ENCODE results near the gene PDE7B. TPM values are rescaled to one million over a fixed set of nuclear protein-coding genes. Genes with fewer than 3 reads are reported as not detected.

Gene PDE7B
- total and polyA plus RNA-seq, 2 of the 13 experiments (the other 11 are each of a cell fraction or from before 2014, with no cell fraction given), result not detected

GRCh38 chr6:135909737-135910387 is 58.4 kb downstream of the PDE7B start (continued):
- no peak for TF ChIP-seq ZNF407 (CRISPR knock-in tag; IDR thresholded peaks at IDR 0.05; ENCODE audit: not compliant biosample characterization)
- no peak for TF ChIP-seq BCL6 (CRISPR knock-in tag; IDR thresholded peaks at IDR 0.05)
- TF ChIP-seq TERF1 (CRISPR knock-in tag; IDR thresholded peaks at IDR 0.05), result no peak
- TF ChIP-seq XRCC5 (optimal IDR thresholded peaks at IDR 0.05; ENCODE audit: low read length), result peak; percentile 34
- TF ChIP-seq GATAD2A (CRISPR knock-in tag; IDR thresholded peaks at IDR 0.05), result 0 out of 2 replicates have a peak, but pooled peaks have one; percentile 14
- no peak for TF ChIP-seq ZFP37 (CRISPR knock-in tag; IDR thresholded peaks at IDR 0.05; ENCODE audit: borderline replicate concordance)
- no peak for TF ChIP-seq ZNF687 (CRISPR knock-in tag; IDR thresholded peaks at IDR 0.05)
- no peak for TF ChIP-seq KLF12 (CRISPR knock-in tag; IDR thresholded peaks at IDR 0.05; ENCODE audit: borderline replicate concordance)
- TF ChIP-seq HNRNPLL (IDR thresholded peaks at IDR 0.05; ENCODE audit: low read depth, low read length, poor library complexity, severe bottlenecking), result no peak
- no peak for TF ChIP-seq PAWR (CRISPR knock-in tag; IDR thresholded peaks at IDR 0.05; ENCODE audit: borderline replicate concordance)
- peak; percentile 60 for TF ChIP-seq HNF4A (CRISPR knock-in tag; IDR thresholded peaks at IDR 0.05)
- TF ChIP-seq POLR2A (IDR thresholded peaks at IDR 0.05; ENCODE audit: insufficient read depth in 1 of 2, low read depth in 2 of 2, low read length in 2 of 2), result no peak
- TF ChIP-seq HMGXB4 (CRISPR knock-in tag; IDR thresholded peaks at IDR 0.05; ENCODE audit: borderline replicate concordance in 1 of 2, low read depth in 1 of 2), result 0 out of 4 replicates have a peak, but pooled peaks of 1 of the 2 experiments have one; percentile 50
